AG04450 (cell line): Measurements from ENCODE around the gene HSPA4. TPM values are rescaled to one million over a fixed set of nuclear protein-coding genes. Genes with fewer than 3 reads are reported as not detected.

Experiments used
- CTCF ChIA-PET: fragments of 300-600, 350-600 bp; formaldehyde crosslinking; extraction: SDS; loops from one replicate; lab custom pipeline; 2022; ENCODE audit warnings: antibody characterized with exemption, inconsistent platforms; lab: Charles Lee
- POLR2A ChIA-PET: fragments of 350-600 bp; formaldehyde crosslinking; extraction: SDS; loops from one replicate; lab custom pipeline; 2021; ENCODE audit warnings: antibody characterized with exemption, inconsistent platforms; lab: Yijun Ruan, JAX
- DNase-seq: peaks from one replicate; pipeline ENCODE4 v3.0.0-alpha.2; 2011; ENCODE audit warnings: low read depth, low spot score
- H3K27ac ChIP-seq: one replicate; pipeline ENCODE4 v1.5.1; 2012; ENCODE audit warnings: low read depth, low read length, control low read depth
- H3K27me3 ChIP-seq: one replicate; pipeline ENCODE4 v1.6.0; 2012; ENCODE audit warnings: low read length; ENCODE audit not compliant: control insufficient read depth, insufficient read depth
- H3K4me3 ChIP-seq: 2 replicates; pipeline ENCODE4 v1.5.1; 2011; ENCODE audit warnings: mild to moderate bottlenecking, low read depth, low read length, control low read depth
- H3K9me3 ChIP-seq: 2 replicates; pipeline ENCODE4 v1.5.1; 2012; ENCODE audit warnings: low read length; ENCODE audit not compliant: control insufficient read depth, insufficient read depth
- CTCF ChIP-seq: IDR thresholded peaks from 2 replicates; pipeline ENCODE4 v1.5.1; 2011; ENCODE audit warnings: low read depth, low read length, control low read depth, inconsistent platforms
- polyA plus RNA-seq: library from polyadenylated mRNA; depleted of rRNA; stranded (reverse); fragments of >200 nt; gene quantifications from 2 replicates; pipeline ENCODE4 v1.2.3, GENCODE V29; 2011

The HSPA4 gene
- polyA plus RNA-seq, 1 experiment: 96.9 TPM

GRCh38 chr5:133144245-133144981 lies 92.6 kb downstream of the HSPA4 start:
- POLR2A ChIA-PET: no interaction called here
- CTCF ChIA-PET: no interaction called here
- DNase-seq: no peak
- H3K9me3 ChIP-seq: no peaks in the 10 kb centered on the region
- no peak for TF ChIP-seq CTCF
- H3K27ac ChIP-seq: no peak overlapping the region
- peaks cover 4% of the 10 kb centered on the region for H3K27me3 ChIP-seq
- H3K4me3 ChIP-seq: no peak overlapping the region

- H3K27me3 ChIP-seq: peaks cover 4% of the 10 kb centered on the region
- H3K9me3 ChIP-seq: no peaks in the 10 kb centered on the region
- ChIA-PET CTCF (no interaction called here), POLR2A (no interaction called here)
- TF ChIP-seq CTCF: no peak
- H3K4me3 ChIP-seq: no peak overlapping the region
- no peak overlapping the region for H3K27ac ChIP-seq
- no peak for DNase-seq
These were observed 93.8 kb downstream of the HSPA4 start for GRCh38 chr5:133145436-133146170.

GRCh38 chr5:133147411-133147810 lies 95.6 kb downstream of the HSPA4 start:
- ChIA-PET POLR2A (no interaction called here), CTCF (no interaction called here)
- H3K27ac ChIP-seq: no peak overlapping the region
- DNase-seq: no peak
- H3K9me3 ChIP-seq: no peaks in the 10 kb centered on the region
- no peak overlapping the region for H3K4me3 ChIP-seq
- no peak for TF ChIP-seq CTCF
- peaks cover 2% of the 10 kb centered on the region for H3K27me3 ChIP-seq

GRCh38 chr5:133147815-133148567 lies 96.2 kb downstream of the HSPA4 start:
- H3K27ac ChIP-seq: no peak overlapping the region
- ChIA-PET CTCF (no interaction called here), POLR2A (no interaction called here)
- no peaks in the 10 kb centered on the region for H3K9me3 ChIP-seq
- peaks cover 2% of the 10 kb centered on the region for H3K27me3 ChIP-seq
- TF ChIP-seq CTCF: no peak
- no peak for DNase-seq
- H3K4me3 ChIP-seq: no peak overlapping the region

- CTCF ChIA-PET: no interaction called here
- Histone ChIP-seq H3K27ac (no peak overlapping the region), H3K27me3 (peaks cover 2% of the 10 kb centered on the region), H3K4me3 (no peak overlapping the region), H3K9me3 (no peaks in the 10 kb centered on the region)
- TF ChIP-seq CTCF: no peak
- POLR2A ChIA-PET: no interaction called here
- DNase-seq: no peak
These were observed 97.5 kb downstream of the HSPA4 start for GRCh38 chr5:133149345-133149744.
